Esophagus squamous epithelium (tissue), 5 donors: ENCODE results near the gene ZFPM1. TPM values are rescaled to one million over a fixed set of nuclear protein-coding genes. Genes with fewer than 3 reads are reported as not detected.
"Not testable (repeated sequence)": the region's sequence is repeated elsewhere in the genome, so short reads cannot be mapped to it uniquely, and the experiment has no call there.

Experiments used
- DNase-seq: peaks from one replicate; lab custom pipeline; 2025; lab: John Stamatoyannopoulos, UW
- H3K27ac ChIP-seq, 4 donors: fragments of 200-600 bp; sonication (generic); one replicate each; pipeline ENCODE4 v1.5.1; 2016 to 2019; ENCODE audit warnings: mild to moderate bottlenecking in 1 of 4
- H3K27me3 ChIP-seq, 4 donors: fragments of 200-600 bp; sonication (generic); 1 replicate in 3 of 4; 2 replicates in 1 of 4; pipeline versions ENCODE4 v1.5.1 to v1.6.0; 2017 to 2021; ENCODE audit warnings: antibody characterized with exemption in 1 of 4
- H3K36me3 ChIP-seq, 3 donors: fragments of 200-600 bp; sonication (generic); one replicate each; pipeline ENCODE4 v1.5.1; 2016 to 2019
- H3K4me1 ChIP-seq, 3 donors: fragments of 200-600 bp; sonication (generic); one replicate each; pipeline ENCODE4 v1.5.1; 2017 to 2019
- H3K4me3 ChIP-seq, 4 donors: fragments of 200-600 bp; sonication (generic); 1 replicate in 3 of 4; 2 replicates in 1 of 4; pipeline ENCODE4 v1.5.1; 2016 to 2019; ENCODE audit warnings: mild to moderate bottlenecking in 2 of 4, moderate library complexity in 1 of 4
- H3K9me3 ChIP-seq, 3 donors: fragments of 200-600 bp; sonication (generic); one replicate each; pipeline ENCODE4 v1.5.1; 2016 to 2019
- CTCF ChIP-seq, 6 experiments: fragments of 450-650 bp in 4 of 6; fragments of 200-600 bp in 2 of 6; sonication (generic) in 2 of 6; IDR thresholded peaks; one replicate each; pipeline ENCODE4 v1.5.1; 2016 to 2019; ENCODE audit warnings: antibody characterized with exemption in 6 of 6, mild to moderate bottlenecking in 4 of 6, moderate library complexity in 4 of 6
- POLR2A ChIP-seq, 4 donors: fragments of 450-650 bp; IDR thresholded peaks; one replicate each; pipeline ENCODE4 v1.6.1; 2017; ENCODE audit warnings: antibody characterized with exemption in 4 of 4, mild to moderate bottlenecking in 4 of 4, moderate library complexity in 3 of 4
- WGBS, 2 donors: methylation state at CpG; one replicate each; pipeline ENCODE4 v1.1.5; 2018; 5-methylcytosine and 5-hydroxymethylcytosine counted together
- intact Hi-C: fragments of 100-400 bp; cut with DNase I; formaldehyde crosslinking; loops from one replicate; pipeline ENCODE4 v1.15.0; 2022
- total RNA-seq, 4 donors: library from RNA; depleted of rRNA; stranded (reverse); fragments of >200 nt; gene quantifications; one replicate each; pipeline ENCODE4 v1.1.0, GENCODE V29; 2016
- donor health status: DM: yes; HTN: yes; CAD: no.

ZFPM1 gene
- total RNA-seq, 4 donors from 2014 or later = 0.67 to 1.7 (median 1.2) TPM

GRCh38 chr16:88514526-88515232, 61.6 kb downstream of the ZFPM1 start:
- Histone ChIP-seq H3K4me3 (no peak overlapping the region), H3K36me3 (no peaks in the 10 kb centered on the region), H3K4me1 (peaks cover 6 to 10% (median 6%) of the 10 kb centered on the region in 3 donors), H3K27ac (no peak overlapping the region), H3K9me3 (no peaks in the 10 kb centered on the region), H3K27me3 (peaks cover 0 to 58% (median 0%) of the 10 kb centered on the region in 4 donors)
- WGBS, 2 donors = 78 to 83% methylated on average over 7 to 15 of the region's 19 CpGs
- TF ChIP-seq POLR2A (IDR thresholded peaks at IDR 0.05) (no peak), CTCF (IDR thresholded peaks at IDR 0.05) (no peak)
- intact Hi-C loops = no loop called here
- no peak for DNase-seq

GRCh38 chr16:88515371-88515770, 62.3 kb downstream of the ZFPM1 start:
- DNase-seq = no peak
- TF ChIP-seq CTCF (IDR thresholded peaks at IDR 0.05) = no peak
- TF ChIP-seq POLR2A (IDR thresholded peaks at IDR 0.05) = no peak
- H3K4me3 ChIP-seq = no peak overlapping the region
- H3K9me3 ChIP-seq = no peaks in the 10 kb centered on the region
- no peak overlapping the region for H3K27ac ChIP-seq
- H3K4me1 ChIP-seq = peaks cover 0 to 3% (median 0%) of the 10 kb centered on the region in 3 donors
- intact Hi-C loops = no loop called here
- 92 to 100% methylated on average over 1 to 2 of the region's 9 CpGs for WGBS, 2 donors
- H3K27me3 ChIP-seq = peaks cover 0 to 65% (median 0%) of the 10 kb centered on the region in 4 donors
- no peaks in the 10 kb centered on the region for H3K36me3 ChIP-seq

GRCh38 chr16:88515925-88516594, 63.0 kb downstream of the ZFPM1 start:
- Histone ChIP-seq H3K36me3 (no peaks in the 10 kb centered on the region), H3K4me3 (no peak overlapping the region), H3K9me3 (no peaks in the 10 kb centered on the region), H3K27me3 (peaks cover 0 to 71% (median 0%) of the 10 kb centered on the region in 4 donors), H3K27ac (no peak overlapping the region), H3K4me1 (no peaks in the 10 kb centered on the region)
- intact Hi-C loops = no loop called here
- WGBS, 2 donors = 79 to 81% methylated on average over 11 to 14 of the region's 23 CpGs
- no peak for DNase-seq
- TF ChIP-seq POLR2A (IDR thresholded peaks at IDR 0.05) = no peak
- no peak for TF ChIP-seq CTCF (IDR thresholded peaks at IDR 0.05)

GRCh38 chr16:88516601-88517061, 63.6 kb downstream of the ZFPM1 start:
- intact Hi-C loops = no loop called here
- no peaks in the 10 kb centered on the region for H3K36me3 ChIP-seq
- DNase-seq = no peak
- H3K27me3 ChIP-seq = peaks cover 0 to 72% (median 0%) of the 10 kb centered on the region in 4 donors
- H3K4me3 ChIP-seq = no peak overlapping the region
- H3K4me1 ChIP-seq = no peaks in the 10 kb centered on the region
- 64 to 78% methylated on average over 10 to 12 of the region's 20 CpGs for whole genome bisulfite sequencing, 2 donors
- no peak overlapping the region for H3K27ac ChIP-seq
- no peaks in the 10 kb centered on the region for H3K9me3 ChIP-seq
- TF ChIP-seq CTCF (IDR thresholded peaks at IDR 0.05) = no peak
- TF ChIP-seq POLR2A (IDR thresholded peaks at IDR 0.05) = no peak

- DNase-seq, H3K4me3 ChIP-seq, H3K9me3 ChIP-seq, intact Hi-C loops, H3K27ac ChIP-seq, H3K36me3 ChIP-seq, H3K4me1 ChIP-seq: not testable (repeated sequence)
- H3K27me3 ChIP-seq = peaks cover 0 to 79% (median 0%) of the 10 kb centered on the region in 4 donors
- 95 to 100% methylated on average over 1 of the region's 1 CpG for WGBS, 2 donors
Observed at GRCh38 chr16:88517208-88517774, 64.2 kb downstream of the ZFPM1 start.

GRCh38 chr16:88518411-88519111, 65.5 kb downstream of the ZFPM1 start:
- H3K4me3 ChIP-seq, H3K4me1 ChIP-seq, intact Hi-C loops, H3K9me3 ChIP-seq, DNase-seq, H3K36me3 ChIP-seq, H3K27ac ChIP-seq: not testable (repeated sequence)
- 81 to 83% methylated on average over 4 of the region's 4 CpGs for WGBS, 2 donors
- peaks cover 0 to 77% (median 0%) of the 10 kb centered on the region in 4 donors for H3K27me3 ChIP-seq
